GM21360 (cell line): Measurements from ENCODE around the gene RHBDD2.
"Not testable (repeated sequence)": the region's sequence is repeated elsewhere in the genome, so short reads cannot be mapped to it uniquely, and the experiment has no call there.

Experiments
- ATAC-seq: cut with Tn5 transposase; IDR thresholded peaks from one replicate; pipeline ENCODE4 v1.9.1; 2021; ENCODE audit warnings: mild to moderate bottlenecking, moderate library complexity; ENCODE audit not compliant: unreplicated experiment

RHBDD2 gene

GRCh38 chr7:75878769-75879611 is at the start of gene RHBDD2:
TSS of gene RHBDD2 (plus strand) at chr7:75879034. CDS start at chr7:75879083, 49 bp downstream.
- ATAC-seq, result peak; percentile 82

DNA sequence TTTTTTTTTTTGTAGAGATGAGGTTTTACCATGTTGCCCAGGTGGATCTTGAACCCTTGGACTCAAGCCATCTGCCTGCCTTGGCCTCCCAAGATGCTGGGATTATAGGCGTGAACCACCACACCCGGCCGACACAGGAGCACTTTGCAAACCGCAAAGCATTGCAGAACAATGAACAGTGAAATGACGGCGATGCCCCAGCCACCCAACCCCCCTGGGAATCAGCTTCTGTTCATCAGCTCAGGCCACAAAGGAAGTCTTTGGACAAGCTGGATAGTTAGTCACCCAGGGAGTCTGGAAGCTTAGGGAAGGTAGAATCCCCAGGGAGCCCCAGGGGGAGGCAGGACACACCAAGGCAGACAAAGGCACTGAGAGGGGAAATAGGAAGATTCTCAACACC is 49.2 kb upstream of the RHBDD2 start:
- ATAC-seq, result not testable (repeated sequence)

DNA sequence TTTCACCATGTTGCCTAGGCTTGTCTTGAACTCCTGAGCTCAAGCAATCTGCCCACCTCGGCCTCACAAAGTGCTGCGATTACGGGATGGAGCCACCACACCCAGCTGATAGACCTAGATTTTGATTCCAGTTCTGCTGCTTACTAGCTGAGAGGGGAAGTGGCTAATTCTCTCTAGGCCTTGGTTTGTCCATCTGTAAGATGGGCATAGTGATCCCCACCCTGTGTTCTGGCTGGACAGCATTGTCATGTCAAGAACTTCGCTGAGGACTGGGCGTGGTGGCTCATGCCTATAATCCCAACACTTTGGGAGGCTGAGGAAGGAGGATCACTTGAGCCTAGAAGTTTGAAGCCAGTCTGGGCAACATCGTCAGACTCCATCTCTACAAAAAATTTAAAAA is 47.9 kb upstream of the RHBDD2 start:
- no peak for ATAC-seq

- not testable (repeated sequence) for ATAC-seq
Measured at GRCh38 chr7:75833662-75834061, 45.2 kb upstream of the RHBDD2 start.

GRCh38 chr7:75835688-75836285 is 43.0 kb upstream of the RHBDD2 start:
- no peak for ATAC-seq

GRCh38 chr7:75836798-75837197 is 42.0 kb upstream of the RHBDD2 start:
- no peak for ATAC-seq

DNA sequence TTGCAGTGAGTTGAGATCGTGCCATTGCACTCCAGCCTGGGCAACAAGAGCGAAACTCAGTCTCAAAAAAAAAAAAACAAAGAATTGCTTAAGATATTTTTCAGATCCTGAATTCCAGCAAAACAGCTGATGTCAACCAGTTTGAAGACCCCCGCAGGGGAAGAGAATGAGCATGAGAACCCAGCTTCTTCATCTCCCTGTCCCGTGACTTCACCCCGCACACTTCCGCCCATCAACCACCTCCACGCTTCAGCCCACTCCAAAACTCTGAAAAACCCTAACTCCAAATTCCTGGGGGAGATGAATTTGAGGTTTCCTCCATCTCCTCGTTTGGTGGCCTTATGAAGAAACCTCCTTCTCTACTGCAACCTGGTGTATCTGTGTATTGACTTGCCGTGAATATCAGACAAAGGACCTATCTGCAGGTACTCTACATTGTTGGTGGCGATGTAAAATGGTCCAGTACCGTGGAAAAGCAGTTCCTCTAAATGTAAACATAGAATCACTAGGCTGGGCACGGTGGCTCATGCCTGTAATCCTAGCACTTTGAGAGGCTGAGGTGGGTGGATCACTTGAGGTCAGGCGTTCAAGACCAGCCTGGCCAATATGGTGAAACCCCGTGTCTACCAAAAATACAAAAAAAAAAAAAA is 40.4 kb upstream of the RHBDD2 start:
- ATAC-seq, result not testable (repeated sequence)

DNA sequence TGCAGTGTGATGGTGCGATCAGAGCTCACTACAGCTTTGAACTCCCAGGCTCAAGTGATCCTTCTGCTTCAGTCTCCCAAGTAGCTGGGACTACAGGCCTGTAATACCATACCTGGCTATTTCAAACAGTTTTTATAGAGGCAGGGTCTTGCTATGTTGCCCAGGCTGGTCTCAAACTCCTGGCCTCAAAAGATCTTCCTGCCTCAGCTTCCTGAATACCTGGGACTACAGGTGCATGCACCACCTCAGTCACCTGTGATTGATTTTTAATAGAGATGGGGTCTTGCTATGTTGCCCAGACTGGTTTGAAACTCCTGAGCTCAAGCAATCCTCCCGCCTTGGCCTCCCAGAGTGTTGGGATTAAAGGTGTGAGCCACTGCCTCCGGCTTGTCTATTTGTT is 38.8 kb upstream of the RHBDD2 start:
- no peak for ATAC-seq

GRCh38 chr7:75842836-75843446 is 35.9 kb upstream of the RHBDD2 start:
- ATAC-seq, result peak; percentile 83

GRCh38 chr7:75843613-75844116 is 35.2 kb upstream of the RHBDD2 start:
- ATAC-seq, result no peak

- ATAC-seq, result no peak
Measured at GRCh38 chr7:75844158-75844557, 34.7 kb upstream of the RHBDD2 start.

GRCh38 chr7:75845132-75845531 is 33.7 kb upstream of the RHBDD2 start:
- not testable (repeated sequence) for ATAC-seq

GRCh38 chr7:75847707-75848106 is 31.1 kb upstream of the RHBDD2 start:
- no peak for ATAC-seq

DNA sequence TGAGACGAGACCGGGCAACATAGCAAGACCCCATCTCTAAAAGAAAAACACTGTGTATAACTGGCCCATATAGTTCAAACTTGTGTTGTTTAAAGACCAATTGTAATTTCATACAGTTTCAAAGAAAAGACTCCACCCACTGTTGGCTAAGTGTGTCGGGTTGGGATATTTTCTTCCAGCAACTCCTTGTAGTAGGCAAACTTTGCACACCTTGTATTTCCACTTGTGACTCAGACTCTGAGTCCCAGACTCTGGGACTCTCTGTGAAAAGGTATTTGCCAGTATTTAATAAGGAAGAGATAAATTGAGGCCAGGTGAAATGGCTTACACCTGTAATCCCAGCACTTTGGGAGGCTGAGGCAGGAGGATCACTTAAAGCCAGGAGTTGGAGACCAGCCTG is 29.3 kb upstream of the RHBDD2 start:
- ATAC-seq, result no peak

DNA sequence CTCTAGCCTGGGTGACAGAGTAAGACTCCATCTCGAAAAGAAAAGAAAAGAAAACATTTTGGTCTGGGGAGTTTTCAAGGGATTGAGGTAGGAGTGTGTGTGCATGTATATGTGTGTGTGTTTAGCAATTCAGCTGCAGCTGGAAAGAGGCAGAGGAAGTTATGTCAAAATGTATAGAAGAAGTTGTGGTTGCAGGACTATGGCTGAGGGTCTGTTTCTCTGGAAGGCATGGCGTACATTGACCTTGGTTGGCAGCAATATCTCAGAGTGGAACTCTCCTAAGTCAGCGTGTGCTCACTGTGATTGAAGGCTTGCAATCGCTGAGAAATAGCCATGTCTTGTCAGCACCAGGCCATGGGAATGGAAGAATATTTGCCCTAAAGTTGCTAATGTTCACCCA is 28.6 kb upstream of the RHBDD2 start:
- no peak for ATAC-seq

DNA sequence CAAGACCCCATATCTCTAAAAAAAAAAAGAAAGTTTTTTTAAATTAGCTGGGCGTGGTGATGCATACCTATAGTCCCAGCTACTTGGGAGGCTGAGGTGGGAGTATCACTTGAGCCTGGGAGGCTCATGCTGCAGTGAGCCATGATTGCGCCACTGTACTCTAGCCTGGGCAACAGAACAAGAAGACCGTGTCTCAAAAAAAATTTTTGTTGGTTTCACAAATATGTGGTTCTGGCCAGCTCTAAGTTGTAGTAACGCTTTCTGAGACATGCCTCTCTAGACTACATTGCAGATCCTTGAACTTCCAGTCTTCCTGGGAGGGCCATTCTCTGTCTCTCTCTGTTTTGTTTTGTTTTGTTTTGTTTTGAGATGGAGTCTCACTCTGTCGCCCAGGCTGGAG is 24.6 kb upstream of the RHBDD2 start:
- ATAC-seq, result no peak

GRCh38 chr7:75854813-75855345 is 24.0 kb upstream of the RHBDD2 start:
- ATAC-seq, result not testable (repeated sequence)

DNA sequence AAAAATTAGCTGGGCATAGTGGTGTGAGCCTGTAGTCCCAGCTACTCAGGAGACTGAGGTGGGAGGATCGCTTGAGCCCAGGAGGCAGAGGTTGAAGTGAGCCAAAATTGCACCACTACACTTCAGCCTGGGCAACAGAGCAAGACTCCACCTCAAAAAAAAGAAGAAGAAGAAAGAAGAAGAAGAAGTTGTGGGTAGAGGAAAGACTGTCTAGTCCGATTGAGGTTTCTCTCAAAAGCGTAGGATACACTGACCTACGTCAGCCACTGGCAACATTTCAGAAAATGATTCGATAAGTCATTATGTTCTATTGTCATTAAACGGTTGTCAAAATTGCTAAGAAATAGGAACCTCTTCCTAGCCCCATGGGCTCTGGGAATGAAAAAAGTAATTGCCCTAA is 22.3 kb upstream of the RHBDD2 start:
- ATAC-seq, result no peak

- no peak for ATAC-seq
Measured at GRCh38 chr7:75858410-75858809, 20.4 kb upstream of the RHBDD2 start.

- ATAC-seq, result no peak
Measured at GRCh38 chr7:75861636-75862035, 17.2 kb upstream of the RHBDD2 start.

DNA sequence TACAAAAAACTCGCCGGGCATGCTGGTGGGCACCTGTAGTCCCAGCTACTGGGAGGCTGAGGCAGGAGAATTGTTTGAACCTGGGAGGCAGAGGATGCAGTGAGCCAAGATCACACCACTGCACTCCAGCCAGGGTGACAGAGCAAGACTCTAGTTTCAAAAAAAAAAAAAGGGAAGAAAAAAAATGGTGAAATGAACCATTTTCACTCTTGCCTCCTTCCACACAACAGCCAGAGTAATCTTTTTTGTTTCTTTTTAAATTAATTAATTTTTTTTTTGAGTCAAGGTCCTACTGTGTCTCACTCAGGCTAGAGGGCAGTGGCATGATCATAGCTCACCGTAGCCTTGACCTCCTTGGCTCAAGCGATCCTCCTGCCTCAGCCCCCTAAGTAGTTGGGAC is 14.6 kb upstream of the RHBDD2 start:
- ATAC-seq, result not testable (repeated sequence)
